ENCODE data around the gene SYCE1L.
"Not testable (repeated sequence)": the region's sequence is repeated elsewhere in the genome, so short reads cannot be mapped to it uniquely, and the experiment has no call there.

The SYCE1L gene, protein sequence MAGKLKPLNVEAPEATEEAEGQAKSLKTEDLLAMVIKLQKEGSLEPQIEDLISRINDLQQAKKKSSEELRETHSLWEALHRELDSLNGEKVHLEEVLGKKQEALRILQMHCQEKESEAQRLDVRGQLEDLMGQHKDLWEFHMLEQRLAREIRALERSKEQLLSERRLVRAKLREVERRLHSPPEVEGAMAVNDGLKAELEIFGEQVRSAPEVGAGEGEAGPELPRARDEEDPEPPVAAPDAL

DNA sequence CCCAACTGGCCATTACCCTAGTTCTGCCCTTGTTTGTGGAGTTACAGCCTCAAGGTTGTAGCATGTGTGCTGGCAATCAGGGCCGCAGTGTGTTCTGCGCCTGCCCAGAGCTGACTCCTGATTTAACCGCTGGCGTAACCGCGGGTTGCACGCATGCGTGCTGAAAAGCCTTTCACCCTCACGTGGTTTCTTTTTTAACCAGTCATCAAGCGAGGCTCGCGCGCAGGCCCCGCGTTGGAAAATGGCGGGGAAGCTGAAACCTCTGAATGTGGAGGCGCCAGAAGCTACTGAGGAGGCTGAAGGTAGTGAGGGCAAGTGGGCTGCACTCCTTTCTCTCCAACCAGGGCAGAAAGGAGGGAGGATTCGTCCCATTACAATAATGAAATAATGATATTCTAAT is at the start of gene SYCE1L:
TSS of gene SYCE1L (plus strand) at position 198 of the 400 bp plus-strand sequence. CDS start at position 242, 44 bp downstream.
- no peak for DNase-seq (ENCODE audit: low read depth in 1 of 2, low spot score in 1 of 2)

DNA sequence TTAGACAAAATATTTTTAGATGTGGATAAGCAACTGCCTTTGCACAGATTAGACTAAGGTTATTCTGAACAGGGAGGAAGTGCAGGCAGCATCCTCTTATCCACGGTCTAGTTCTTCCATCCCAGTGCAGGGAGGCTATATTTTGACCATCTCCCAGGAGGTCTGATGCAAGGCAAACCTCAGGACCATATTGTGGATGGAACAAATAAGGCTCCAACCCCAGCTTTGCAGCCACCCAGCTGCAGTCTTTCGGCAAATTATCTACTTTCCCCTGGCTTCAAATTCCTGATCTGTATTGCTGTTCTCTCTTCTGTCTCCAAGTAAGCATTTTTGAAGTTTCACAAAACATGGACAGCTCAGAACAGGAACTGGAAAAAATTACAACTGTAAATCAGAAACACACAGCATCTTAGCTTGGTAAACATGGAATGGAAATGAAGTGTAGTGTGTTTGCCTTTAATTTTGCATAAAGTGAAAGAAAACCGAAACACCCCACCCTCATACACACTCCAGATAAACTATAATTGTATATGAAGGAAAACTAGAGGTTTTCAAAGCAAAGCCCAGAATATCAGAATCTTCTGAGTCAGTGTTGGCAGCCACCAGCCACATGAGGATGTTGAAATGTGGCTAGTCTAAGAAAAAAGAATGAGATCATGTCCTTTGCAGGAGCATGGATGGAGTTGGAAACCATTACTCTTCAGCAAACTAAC is 41.7 kb upstream of the SYCE1L start:
- no peak for DNase-seq (ENCODE audit: low read depth in 1 of 2, low spot score in 1 of 2)

DNA sequence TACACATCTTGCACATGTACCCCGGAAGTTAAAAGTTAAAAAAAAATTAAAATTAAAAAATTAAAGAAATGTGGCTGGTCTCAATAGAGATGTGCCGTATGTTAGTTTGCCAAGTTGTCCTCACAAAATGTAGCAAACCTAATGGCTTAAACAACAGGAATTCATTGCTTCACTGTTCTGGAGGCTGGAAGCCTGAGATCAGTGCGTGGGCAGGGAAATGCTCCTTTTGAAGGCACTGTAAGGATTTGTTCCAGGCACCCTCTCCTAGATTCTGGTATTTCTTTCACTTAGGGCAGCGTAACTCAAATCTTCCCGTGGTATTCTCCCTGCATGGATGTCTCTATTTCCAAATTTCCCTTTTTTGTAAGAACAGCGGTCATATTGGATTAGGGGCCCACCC is 40.9 kb upstream of the SYCE1L start:
- DNase-seq (ENCODE audit: low read depth in 1 of 2, low spot score in 1 of 2) = no peak

DNA sequence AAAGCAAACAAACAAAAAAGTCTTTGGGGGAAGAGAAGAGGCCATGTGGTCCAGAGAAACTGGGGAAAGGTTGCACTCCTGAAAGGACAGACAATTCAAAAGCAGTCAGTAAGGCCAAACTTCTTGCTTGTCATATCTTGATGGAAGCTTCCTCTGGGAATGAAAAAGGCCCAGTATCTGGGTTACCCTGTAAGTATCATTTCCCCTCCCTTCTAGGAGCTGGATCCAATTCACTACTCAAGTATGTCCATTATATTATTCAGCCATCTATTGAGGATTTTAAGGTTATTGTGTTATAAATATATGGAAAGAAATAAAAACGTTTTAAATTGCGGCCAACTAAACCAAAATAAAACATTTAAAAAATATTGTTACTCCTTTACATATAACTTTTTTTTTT is 34.2 kb upstream of the SYCE1L start:
- no peak for DNase-seq (ENCODE audit: low read depth in 1 of 2, low spot score in 1 of 2)

DNA sequence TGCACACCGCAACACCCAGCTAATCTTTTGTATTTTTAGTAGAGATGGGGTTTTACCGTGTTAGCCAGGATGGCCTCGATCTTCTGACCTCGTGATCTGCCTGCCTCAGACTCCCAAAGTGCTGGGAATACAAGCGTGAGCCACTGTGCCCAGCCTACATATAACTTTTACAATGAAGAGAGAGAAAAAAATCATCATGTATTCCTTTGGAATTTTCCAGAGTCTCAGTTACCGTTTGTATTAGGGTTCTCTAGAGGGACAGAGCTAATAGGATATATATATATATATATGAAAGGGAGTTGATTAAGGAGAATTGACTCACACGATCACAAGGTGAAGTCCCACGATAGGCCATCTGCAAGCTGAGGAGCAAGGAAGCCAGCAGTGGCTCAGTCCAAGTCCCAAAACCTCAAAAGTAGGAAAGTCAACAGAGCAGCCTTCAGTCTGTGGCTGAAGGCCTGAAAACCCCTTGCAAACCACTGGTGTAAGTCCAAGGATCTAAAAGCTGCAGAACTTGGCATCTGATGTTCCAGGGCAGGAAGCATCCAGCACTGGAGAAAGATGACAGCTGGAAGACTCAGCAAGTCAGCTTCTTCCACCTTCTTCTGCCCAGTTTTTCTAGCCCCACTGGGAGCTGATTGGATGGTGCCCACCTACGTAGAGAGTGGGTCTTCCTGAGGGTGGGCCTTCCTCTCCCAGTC is 33.5 kb upstream of the SYCE1L start:
- not testable (repeated sequence) for DNase-seq (ENCODE audit: low read depth in 1 of 2, low spot score in 1 of 2)

DNA sequence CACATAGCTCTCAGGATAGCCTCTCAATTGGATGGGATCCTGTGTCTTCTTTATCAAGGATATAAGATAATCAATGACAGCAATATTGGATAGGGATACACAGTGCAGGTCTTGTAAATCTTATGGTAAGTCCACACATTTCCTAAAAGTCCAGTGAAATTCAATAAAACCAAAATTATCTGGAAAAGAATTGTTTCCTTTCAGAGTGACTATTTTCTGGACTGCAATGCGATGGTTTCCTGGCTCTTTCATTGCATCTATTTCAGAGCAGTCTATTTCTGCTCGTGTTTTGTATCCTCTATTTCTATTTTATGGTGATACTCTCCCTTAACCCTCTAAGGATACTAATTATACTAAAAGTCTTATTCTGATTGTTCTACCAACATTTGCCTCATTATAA is 32.5 kb upstream of the SYCE1L start:
- no peak for DNase-seq (ENCODE audit: low read depth in 1 of 2, low spot score in 1 of 2)

DNA sequence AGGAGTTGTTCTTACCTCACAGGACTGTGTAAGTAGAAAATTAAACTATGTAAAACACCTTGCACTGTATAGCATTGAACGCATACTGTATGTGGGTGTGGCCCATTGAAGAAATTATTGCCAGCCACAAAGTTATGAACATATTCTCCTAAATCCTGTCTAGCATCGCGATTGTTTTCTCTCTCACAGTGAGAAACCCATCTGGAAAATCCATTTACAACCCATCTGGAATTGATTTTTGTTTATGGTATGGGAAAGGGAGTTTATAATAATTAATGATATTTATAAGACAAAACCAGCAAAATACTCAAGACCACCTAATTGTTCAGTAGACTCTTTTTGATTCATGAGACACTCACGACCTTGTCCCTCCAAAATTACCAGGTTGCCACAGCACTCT is 30.3 kb upstream of the SYCE1L start:
- DNase-seq (ENCODE audit: low read depth in 1 of 2, low spot score in 1 of 2) = no peak

DNA sequence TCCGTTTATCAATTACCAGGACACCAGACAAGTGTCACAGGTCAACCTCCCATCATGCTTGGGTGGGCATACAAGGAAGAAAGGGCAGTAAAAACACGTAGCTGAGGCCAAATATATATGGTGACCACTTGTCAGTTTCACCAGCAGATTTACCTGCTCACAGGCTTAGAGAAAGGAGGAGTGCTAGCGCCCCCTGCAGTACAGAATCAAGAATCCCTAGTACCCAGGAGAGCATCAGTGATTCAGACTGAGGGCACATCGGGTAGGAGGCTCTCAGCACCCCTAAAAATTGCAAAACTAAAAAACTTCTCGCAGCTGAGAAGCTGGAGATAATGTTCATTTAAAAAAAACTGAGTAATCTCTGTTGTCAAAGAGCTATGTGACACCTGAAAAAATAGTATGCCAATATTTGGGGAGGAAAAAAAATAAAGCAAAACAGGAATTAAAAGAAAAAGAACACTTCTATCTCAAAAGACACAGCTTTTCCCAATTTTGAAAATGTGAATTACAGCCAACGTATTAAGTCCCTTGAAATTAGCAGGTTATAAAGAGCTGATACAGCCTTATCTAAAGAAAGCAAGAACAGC is 29.5 kb upstream of the SYCE1L start:
- DNase-seq (ENCODE audit: low read depth in 1 of 2, low spot score in 1 of 2) = no peak

DNA sequence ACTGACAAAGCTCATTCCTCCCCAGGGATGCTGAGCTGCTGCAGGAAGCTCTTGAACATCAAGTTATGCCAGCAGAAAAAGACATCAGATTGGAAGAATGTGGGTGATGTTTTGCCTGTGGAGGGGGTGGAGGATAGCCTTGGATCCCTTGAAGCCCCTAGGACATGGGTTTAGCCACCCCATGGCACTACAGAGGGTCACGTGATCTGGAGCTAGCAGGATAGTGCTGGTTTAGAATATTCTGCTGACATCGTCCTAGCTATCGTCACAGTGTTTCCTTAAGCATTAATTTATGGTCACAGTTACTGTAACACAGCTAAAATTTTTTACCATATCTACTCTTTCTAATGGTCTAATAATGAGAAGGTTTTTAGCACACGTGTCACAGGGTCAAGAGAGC is 28.4 kb upstream of the SYCE1L start:
- DNase-seq (ENCODE audit: low read depth in 1 of 2, low spot score in 1 of 2) = no peak

DNA sequence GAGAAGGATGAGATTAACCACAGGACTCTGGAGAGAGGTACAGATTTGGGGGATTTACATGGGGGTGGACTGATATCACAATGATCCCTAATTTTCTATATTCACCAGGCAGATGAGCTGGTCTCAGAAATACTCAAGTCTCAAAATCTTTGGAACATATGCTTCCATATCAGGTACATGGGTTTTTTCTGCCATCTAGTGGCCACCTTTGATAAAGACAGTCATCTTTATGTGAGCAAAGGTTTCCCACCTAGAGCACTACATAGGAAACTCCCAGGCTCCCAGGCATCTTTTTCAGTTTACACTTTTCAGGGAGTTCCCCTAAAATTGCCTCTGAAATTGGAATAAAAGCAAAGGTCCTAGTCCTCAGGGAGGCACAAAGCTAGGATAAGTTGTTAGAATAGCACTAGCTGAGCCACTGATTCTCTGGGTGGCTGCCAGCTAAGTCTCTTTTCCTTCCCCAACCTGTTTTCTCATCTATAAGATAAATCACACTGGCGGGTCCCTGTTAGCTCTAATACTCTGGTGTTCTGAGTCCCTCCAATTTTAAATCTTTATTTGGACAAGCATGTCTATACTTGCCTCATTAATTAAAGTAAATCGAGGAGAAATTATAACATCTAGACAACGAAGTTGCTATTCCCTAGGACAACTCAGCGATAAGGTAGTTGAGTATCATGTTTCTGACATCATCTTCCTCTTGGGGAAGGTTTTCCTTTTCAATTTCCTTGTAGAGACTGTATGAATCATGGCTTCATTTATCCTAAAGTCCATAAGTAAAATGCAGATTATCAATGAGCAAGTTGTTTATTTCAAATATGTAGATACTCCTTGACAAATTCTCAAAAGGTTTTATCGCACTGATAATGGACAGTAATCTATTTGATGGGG is 27.2 kb upstream of the SYCE1L start:
- no peak for DNase-seq (ENCODE audit: low read depth in 1 of 2, low spot score in 1 of 2)

DNA sequence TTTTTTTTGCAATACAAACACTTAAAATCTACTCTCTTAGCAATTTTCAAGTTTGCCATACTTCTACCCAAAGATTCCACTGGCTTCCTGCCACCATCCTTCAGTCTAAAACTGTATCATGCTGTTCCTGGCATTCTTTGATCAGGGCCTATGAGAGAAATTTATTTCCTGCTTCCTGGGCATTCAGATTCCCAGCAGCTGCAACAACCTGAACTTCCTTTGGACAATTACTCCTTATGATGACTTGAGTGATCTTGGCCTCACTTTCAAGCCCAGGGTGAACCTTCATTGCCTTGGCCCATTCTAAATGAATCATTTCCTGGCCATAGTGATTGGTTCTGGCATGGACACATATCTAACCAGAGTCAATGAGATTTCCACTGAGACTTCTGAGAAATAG is 26.3 kb upstream of the SYCE1L start:
- no peak for DNase-seq (ENCODE audit: low read depth in 1 of 2, low spot score in 1 of 2)

DNA sequence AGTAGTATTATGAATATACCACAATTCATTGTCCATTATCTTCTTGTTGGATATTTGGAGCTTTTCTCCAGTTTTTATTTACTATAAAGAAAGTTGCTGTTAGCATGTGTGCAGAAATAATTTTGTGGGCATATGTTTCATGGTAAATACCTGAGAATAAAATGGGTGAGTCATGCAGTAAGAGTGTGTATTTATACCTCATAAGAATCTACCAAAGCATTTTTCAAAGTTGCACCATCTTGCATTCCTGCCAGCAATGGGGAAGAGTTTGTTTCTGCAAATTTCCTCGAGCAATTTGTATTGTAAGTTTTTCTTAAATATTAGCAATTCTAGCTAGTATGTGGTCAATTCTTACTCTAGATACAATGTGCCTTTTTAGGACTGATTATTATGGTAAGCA is 16.1 kb upstream of the SYCE1L start:
- DNase-seq (ENCODE audit: low read depth in 1 of 2, low spot score in 1 of 2) = no peak

DNA sequence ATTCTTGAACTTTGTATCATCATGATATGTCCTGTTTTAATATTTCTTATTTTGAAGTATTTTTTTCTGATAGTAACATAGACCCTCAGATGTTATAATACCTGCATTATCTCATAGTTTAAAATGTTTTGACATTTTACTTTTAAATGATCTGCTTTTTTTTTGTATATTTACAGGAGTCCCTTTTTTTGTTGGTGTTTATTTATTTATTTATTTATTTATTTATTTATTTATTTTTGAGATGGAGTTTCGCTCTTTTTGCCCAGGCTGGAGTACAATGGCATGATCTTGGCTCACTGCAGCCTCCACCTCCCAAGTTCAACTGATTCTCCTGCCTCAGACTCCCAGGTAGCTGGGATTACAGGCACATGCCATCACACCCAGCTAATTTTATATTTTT is 12.9 kb upstream of the SYCE1L start:
- not testable (repeated sequence) for DNase-seq (ENCODE audit: low read depth in 1 of 2, low spot score in 1 of 2)

DNA sequence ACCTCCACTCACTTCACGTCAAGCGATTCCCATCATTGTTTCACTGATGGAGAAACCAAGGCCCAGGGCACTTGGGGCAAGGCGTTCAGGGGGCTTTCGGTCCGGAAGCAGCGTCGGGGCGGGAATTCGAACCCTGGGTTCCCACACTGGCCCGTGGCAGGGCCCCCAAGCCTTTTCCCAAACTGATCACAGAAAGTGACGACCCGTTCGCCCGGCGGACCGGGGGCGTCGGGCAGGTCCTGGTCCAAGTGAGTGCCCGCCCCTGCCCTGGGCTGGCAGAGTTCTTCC is 9.1 kb upstream of the SYCE1L start:
- no peak for DNase-seq (ENCODE audit: low read depth in 1 of 2, low spot score in 1 of 2)

DNA sequence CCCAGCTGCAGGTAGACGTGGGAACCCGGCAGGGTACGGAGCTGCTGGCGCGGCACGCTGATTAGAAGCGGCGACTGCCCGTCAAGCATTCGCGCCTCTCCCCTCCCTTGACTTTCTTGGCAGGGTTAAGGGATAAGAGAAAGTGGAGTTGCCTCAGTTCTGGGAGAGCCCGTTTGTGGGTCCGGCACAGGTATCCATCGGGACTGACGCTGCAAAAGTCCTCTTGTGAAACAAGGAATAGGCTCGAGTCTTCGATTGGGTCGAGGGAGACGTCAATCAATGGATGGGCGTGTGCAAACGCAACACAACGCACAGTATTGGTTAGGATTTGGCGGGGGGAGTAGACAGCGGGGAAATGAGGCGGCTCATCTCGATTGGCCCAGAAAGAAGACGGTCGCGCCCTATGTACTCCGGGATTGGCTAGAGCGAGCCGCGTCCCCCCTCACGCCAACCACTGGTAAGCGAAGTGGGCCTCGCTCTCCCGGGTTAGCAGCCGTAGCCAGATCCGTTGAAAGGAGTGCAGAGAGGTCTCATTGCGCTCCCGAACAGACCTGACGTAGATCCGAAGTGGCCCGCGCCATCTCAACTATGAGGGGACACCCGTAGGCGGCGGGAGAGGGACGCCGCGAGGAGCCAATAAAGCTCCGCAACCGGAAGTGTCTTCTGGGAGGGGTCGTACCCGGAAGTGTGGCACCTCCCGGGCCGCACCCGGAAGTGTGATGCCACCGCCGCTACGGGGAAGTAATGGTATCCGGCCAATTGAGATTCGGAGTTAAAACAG is 8.5 kb upstream of the SYCE1L start, which contains the start of gene MON1B:
TSS of gene MON1B (plus strand) at position 713 of the 781 bp plus-strand sequence. CDS start 296 bp downstream, outside the sequence.
- peak; percentile 85 to 92 for DNase-seq (ENCODE audit: low read depth in 1 of 2, low spot score in 1 of 2)

DNA sequence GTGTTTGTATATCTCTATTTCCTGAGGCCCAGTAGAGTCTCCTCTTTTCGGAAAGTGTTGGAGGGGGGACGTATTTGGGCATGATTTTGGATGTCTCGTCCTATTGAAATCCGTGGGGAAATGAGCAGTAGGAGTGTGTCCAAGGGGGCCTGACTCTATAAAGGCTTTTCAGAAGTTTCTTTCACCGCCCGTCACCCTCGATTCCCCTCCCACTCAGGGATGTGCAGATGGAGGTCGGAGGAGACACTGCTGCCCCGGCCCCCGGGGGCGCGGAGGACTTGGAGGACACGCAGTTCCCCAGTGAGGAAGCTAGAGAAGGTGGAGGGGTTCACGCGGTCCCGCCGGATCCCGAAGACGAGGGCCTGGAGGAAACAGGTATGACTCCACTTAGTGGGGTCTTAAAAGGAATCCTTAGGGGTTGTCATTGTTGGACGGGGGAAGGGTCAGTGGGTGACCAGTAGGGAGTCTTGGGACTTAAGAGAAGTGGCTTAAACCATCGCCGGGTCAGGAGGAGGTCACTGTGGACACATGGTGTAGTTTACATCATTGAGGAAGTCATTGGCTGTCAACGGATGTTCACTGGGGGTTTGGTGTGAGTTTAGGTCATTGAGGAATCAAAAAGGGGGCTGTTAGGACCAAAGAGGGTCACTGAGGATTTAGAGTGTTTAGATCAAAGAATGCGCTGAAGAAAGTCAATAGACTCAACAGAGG is 7.8 kb upstream of the SYCE1L start:
- DNase-seq (ENCODE audit: low read depth in 1 of 2, low spot score in 1 of 2) = no peak

DNA sequence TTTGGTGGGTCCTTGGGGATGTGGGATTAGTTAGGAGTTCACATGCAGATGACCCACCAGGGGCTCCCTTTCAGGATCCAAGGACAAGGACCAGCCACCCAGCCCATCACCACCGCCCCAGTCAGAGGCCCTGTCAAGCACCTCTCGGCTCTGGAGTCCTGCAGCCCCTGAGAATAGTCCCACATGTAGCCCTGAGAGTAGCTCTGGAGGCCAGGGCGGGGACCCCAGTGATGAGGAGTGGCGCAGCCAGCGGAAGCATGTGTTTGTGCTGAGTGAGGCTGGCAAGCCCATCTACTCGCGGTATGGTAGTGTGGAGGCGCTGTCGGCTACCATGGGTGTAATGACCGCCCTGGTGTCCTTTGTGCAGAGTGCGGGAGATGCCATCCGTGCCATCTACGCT is 5.8 kb upstream of the SYCE1L start:
- DNase-seq (ENCODE audit: low read depth in 1 of 2, low spot score in 1 of 2) = no peak

DNA sequence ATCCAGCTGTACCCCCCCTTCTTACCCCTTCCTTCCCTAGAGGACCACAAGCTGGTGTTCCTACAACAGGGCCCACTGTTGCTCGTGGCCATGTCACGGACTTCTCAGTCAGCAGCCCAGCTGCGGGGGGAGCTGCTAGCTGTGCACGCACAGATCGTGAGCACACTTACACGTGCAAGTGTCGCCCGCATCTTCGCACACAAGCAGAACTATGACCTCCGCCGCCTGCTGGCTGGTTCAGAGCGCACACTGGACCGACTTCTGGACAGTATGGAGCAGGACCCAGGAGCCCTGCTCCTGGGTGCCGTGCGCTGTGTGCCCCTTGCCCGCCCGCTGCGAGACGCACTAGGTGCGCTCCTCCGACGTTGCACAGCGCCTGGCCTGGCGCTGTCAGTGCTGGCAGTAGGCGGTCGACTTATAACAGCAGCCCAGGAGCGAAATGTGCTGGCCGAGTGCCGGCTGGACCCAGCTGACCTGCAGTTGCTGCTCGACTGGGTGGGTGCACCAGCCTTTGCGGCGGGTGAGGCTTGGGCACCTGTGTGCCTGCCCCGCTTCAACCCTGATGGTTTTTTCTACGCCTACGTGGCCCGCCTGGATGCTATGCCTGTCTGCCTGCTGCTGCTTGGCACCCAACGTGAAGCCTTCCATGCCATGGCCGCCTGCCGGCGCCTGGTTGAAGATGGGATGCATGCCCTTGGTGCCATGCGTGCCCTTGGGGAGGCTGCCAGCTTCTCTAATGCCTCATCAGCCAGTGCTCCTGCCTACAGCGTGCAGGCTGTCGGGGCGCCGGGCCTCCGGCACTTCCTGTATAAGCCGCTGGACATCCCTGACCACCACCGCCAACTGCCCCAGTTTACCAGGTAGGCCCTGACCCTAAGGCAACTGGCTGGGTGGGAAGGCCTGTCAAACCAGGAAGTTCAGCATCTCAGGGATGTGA is 4.6 kb upstream of the SYCE1L start:
- DNase-seq (ENCODE audit: low read depth in 1 of 2, low spot score in 1 of 2) = no peak

DNA sequence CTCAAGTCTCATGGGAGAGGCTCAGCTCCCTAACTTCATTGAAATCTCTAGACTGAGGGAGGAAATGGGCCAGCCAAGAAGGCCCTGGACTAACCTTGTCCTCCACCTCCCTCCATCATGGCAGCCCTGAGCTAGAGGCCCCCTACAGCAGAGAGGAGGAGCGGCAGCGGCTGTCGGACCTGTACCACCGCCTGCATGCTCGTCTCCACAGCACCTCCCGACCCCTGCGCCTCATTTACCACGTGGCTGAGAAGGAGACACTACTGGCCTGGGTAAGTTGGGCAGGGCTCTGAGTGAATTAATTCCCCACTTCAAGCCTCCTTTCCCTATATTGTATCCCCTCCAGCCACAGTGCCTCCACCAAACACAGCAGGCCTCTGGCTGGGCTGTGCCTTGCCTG is 3.8 kb upstream of the SYCE1L start:
- DNase-seq (ENCODE audit: low read depth in 1 of 2, low spot score in 1 of 2) = no peak

Data from activated T-helper 1 cell treated with anti-CD3 and anti-CD28 coated beads, Interleukin-2, amount 50 U/mL, for 16 hours (primary cell).